Liver (tissue), 9 donors: ENCODE results near the gene FAM53B. TPM values are rescaled to one million over a fixed set of nuclear protein-coding genes. Genes with fewer than 3 reads are reported as not detected.

Experiments
- DNase-seq: peaks from one replicate; pipeline ENCODE4 v3.0.0-alpha.2; 2017; ENCODE audit warnings: low spot score
- H3K27ac ChIP-seq, 2 donors: one replicate each; pipeline ENCODE4 v1.7.0; 2013; ENCODE audit warnings: inconsistent platforms in 2 of 2, low read length in 2 of 2, control low read depth in 1 of 2, low read depth in 1 of 2, mild to moderate bottlenecking in 1 of 2
- H3K27me3 ChIP-seq, 4 donors: one replicate each; pipeline versions ENCODE4 v1.6.1 to v1.7.0; 2013; ENCODE audit warnings: low read length in 3 of 4, inconsistent platforms in 1 of 4, mild to moderate bottlenecking in 1 of 4, moderate library complexity in 1 of 4; ENCODE audit not compliant: control insufficient read depth in 4 of 4, insufficient read depth in 4 of 4
- H3K36me3 ChIP-seq, 4 donors: one replicate each; pipeline versions ENCODE4 v1.6.1 to v1.7.0; 2013; ENCODE audit warnings: low read length in 3 of 4, mild to moderate bottlenecking in 3 of 4, low read depth in 1 of 4, moderate library complexity in 1 of 4; ENCODE audit not compliant: control insufficient read depth in 4 of 4, insufficient read depth in 3 of 4
- H3K4me1 ChIP-seq, 4 donors: one replicate each; pipeline versions ENCODE4 v1.6.1 to v1.7.0; 2013; ENCODE audit warnings: low read length in 3 of 4, mild to moderate bottlenecking in 3 of 4, moderate library complexity in 1 of 4; ENCODE audit not compliant: control insufficient read depth in 4 of 4, insufficient read depth in 4 of 4
- H3K4me3 ChIP-seq, 3 donors: one replicate each; pipeline versions ENCODE4 v1.6.1 to v1.7.0; 2013; ENCODE audit warnings: low read length in 3 of 3, control low read depth in 1 of 3, low read depth in 1 of 3, mild to moderate bottlenecking in 1 of 3
- H3K9ac ChIP-seq, 2 donors: one replicate each; pipeline ENCODE4 v1.7.0; 2013; ENCODE audit warnings: low read length in 2 of 2, mild to moderate bottlenecking in 2 of 2, moderate library complexity in 2 of 2, control low read depth in 1 of 2, low read depth in 1 of 2
- H3K9me3 ChIP-seq, 4 donors: one replicate each; pipeline versions ENCODE4 v1.6.1 to v1.7.0; 2013; ENCODE audit warnings: low read length in 3 of 4; ENCODE audit not compliant: control insufficient read depth in 4 of 4
- ATF3 ChIP-seq: IDR thresholded peaks from 2 replicates; pipeline ENCODE4 v1.6.1; 2016; ENCODE audit warnings: antibody characterized with exemption
- EGR1 ChIP-seq, 2 donors: IDR thresholded peaks; 2 replicates each; pipeline ENCODE4 v1.6.1; 2016 to 2018; ENCODE audit warnings: antibody characterized with exemption in 2 of 2, low read depth in 2 of 2
- FOXA2 ChIP-seq: IDR thresholded peaks from 2 replicates; pipeline ENCODE4 v1.6.1; 2016; ENCODE audit warnings: antibody characterized with exemption
- GABPA ChIP-seq, 2 donors: IDR thresholded peaks in 1 of 2; conservative IDR thresholded peaks in 1 of 2; 2 replicates each; pipeline ENCODE4 v1.6.1; 2016; ENCODE audit warnings: antibody characterized with exemption in 2 of 2, mild to moderate bottlenecking in 1 of 2, moderate library complexity in 1 of 2
- MAX ChIP-seq: IDR thresholded peaks from 2 replicates; pipeline ENCODE4 v1.6.1; 2016; ENCODE audit warnings: antibody characterized with exemption
- NR2F2 ChIP-seq: IDR thresholded peaks from 2 replicates; pipeline ENCODE4 v1.6.1; 2016; ENCODE audit warnings: antibody characterized with exemption
- RAD21 ChIP-seq, 2 donors: IDR thresholded peaks; 2 replicates each; pipeline ENCODE4 v1.6.1; 2016; ENCODE audit warnings: antibody characterized with exemption in 2 of 2, mild to moderate bottlenecking in 2 of 2
- RXRA ChIP-seq, 2 donors: IDR thresholded peaks; 2 replicates each; pipeline ENCODE4 v1.6.1; 2017 to 2018; ENCODE audit warnings: antibody characterized with exemption in 2 of 2, mild to moderate bottlenecking in 1 of 2
- SP1 ChIP-seq: IDR thresholded peaks from 2 replicates; pipeline ENCODE4 v1.6.1; 2018; ENCODE audit warnings: antibody characterized with exemption, mild to moderate bottlenecking
- TAF1 ChIP-seq: conservative IDR thresholded peaks from 2 replicates; pipeline ENCODE4 v1.6.1; 2016; ENCODE audit warnings: antibody characterized with exemption, mild to moderate bottlenecking
- YY1 ChIP-seq: IDR thresholded peaks from 2 replicates; pipeline ENCODE4 v1.6.1; 2016; ENCODE audit warnings: antibody characterized with exemption, mild to moderate bottlenecking
- ZBTB33 ChIP-seq: IDR thresholded peaks from 2 replicates; pipeline ENCODE4 v1.6.1; 2016; ENCODE audit warnings: antibody characterized with exemption
- WGBS: extraction: QIAGEN DNeasy Blood & Tissue Kit; methylation state at CpG from one replicate; pipeline ENCODE4 v1.1.7; 2013; 5-methylcytosine and 5-hydroxymethylcytosine counted together
- polyA plus RNA-seq, 2 donors: library from polyadenylated mRNA; stranded (reverse) in 1 of 2; unstranded in 1 of 2; fragments of 200-250 nt in 1 of 2; fragments of >200 nt in 1 of 2; fragmentation: Nextera tagmentation in 1 of 2; extraction: Ambion mirVana in 1 of 2; gene quantifications; one replicate each; pipeline versions ENCODE4 v1.2.1 to v1.2.3, GENCODE V29; 2013 to 2015
- total RNA-seq, 2 donors: library from RNA; depleted of rRNA; stranded (reverse); fragments of >200 nt; gene quantifications; one replicate each; pipeline ENCODE4 v1.2.3, GENCODE V29; 2014
- TF ChIP-seq, protein P1 (sequence below): fragments of 150-350 bp; IDR thresholded peaks from 2 replicates; pipeline ENCODE4 v1.5.1; 2017; ENCODE audit warnings: improper control_type of control experiment, low read depth, low read length; ENCODE audit not compliant: missing input control
- donor health status: healthy.
- donor health status: healthy.
- donor health status: healthy.
- donor health status: healthy.
- donor health status: healthy.

FAM53B gene
- total and polyA plus RNA-seq, 4 donors, result 1.1 to 24.0 (median 6.3) TPM

GRCh38 chr10:124629415-124629814, 114.8 kb downstream of the FAM53B start (continued):
- TF ChIP-seq YY1, result no peak
- TF ChIP-seq SP1, result no peak
- no peak for TF ChIP-seq RXRA (IDR thresholded peaks at IDR 0.05)
- no peak for TF ChIP-seq TAF1
- TF ChIP-seq MAX, result no peak
- no peak for TF ChIP-seq GABPA (IDR thresholded peaks at IDR 0.05 in 1 of 2, conservative IDR thresholded peaks at IDR 0.05 in 1 of 2)
- TF ChIP-seq ATF3, result no peak
- no peak for TF ChIP-seq EGR1 (IDR thresholded peaks at IDR 0.05; ENCODE audit: low read depth in 2 of 2)

DNA sequence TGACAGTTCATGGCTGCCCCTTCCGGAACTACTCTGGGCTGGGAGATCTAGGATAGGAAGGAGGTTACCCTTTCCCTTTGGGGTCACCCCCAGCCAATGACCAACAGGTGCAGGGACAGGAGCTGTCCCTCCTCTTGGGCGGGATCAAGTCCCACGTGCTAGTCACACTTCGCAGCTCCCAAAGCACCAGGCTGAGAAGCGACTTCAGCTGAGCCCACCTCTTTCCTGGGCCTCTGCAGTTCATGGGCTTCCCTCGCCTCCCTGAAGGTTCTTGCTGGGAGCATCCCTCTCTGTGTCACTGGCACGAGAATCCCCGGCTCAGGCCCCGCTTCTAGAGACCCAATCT, 115.5 kb downstream of the FAM53B start:
- no peak overlapping the region for H3K27ac ChIP-seq

More for the DNA sequence above, 115.5 kb downstream of the FAM53B start:
- Histone ChIP-seq H3K4me1 (peaks cover 3 to 24% (median 13%) of the 10 kb centered on the region in 4 donors), H3K9ac (no peak overlapping the region), H3K36me3 (no peaks in the 10 kb centered on the region), H3K4me3 (no peak overlapping the region), H3K27me3 (no peaks in the 10 kb centered on the region), H3K9me3 (no peaks in the 10 kb centered on the region)
- WGBS, result 87% methylated on average over 9 of the region's 9 CpGs
- no peak for DNase-seq
- no peak for TF ChIP-seq ZBTB33
- no peak for TF ChIP-seq GABPA (IDR thresholded peaks at IDR 0.05 in 1 of 2, conservative IDR thresholded peaks at IDR 0.05 in 1 of 2)
- no peak for TF ChIP-seq EGR1 (IDR thresholded peaks at IDR 0.05; ENCODE audit: low read depth in 2 of 2)
- TF ChIP-seq, protein P1, sequence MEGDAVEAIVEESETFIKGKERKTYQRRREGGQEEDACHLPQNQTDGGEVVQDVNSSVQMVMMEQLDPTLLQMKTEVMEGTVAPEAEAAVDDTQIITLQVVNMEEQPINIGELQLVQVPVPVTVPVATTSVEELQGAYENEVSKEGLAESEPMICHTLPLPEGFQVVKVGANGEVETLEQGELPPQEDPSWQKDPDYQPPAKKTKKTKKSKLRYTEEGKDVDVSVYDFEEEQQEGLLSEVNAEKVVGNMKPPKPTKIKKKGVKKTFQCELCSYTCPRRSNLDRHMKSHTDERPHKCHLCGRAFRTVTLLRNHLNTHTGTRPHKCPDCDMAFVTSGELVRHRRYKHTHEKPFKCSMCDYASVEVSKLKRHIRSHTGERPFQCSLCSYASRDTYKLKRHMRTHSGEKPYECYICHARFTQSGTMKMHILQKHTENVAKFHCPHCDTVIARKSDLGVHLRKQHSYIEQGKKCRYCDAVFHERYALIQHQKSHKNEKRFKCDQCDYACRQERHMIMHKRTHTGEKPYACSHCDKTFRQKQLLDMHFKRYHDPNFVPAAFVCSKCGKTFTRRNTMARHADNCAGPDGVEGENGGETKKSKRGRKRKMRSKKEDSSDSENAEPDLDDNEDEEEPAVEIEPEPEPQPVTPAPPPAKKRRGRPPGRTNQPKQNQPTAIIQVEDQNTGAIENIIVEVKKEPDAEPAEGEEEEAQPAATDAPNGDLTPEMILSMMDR, result no peak
- no peak for TF ChIP-seq FOXA2
- no peak for TF ChIP-seq ATF3
- TF ChIP-seq RAD21 (IDR thresholded peaks at IDR 0.05), result no peak
- no peak for TF ChIP-seq RXRA (IDR thresholded peaks at IDR 0.05)
- TF ChIP-seq YY1, result no peak
- TF ChIP-seq TAF1, result no peak
- TF ChIP-seq NR2F2, result no peak
